Endothelial cell of hepatic sinusoid (primary cell): ENCODE results near the gene KAZN.

Experiments used
- in situ Hi-C: cut with HindIII; loops from 2 replicates; pipeline ENCODE4 v1.10.0; 2017; ENCODE audit warnings: low sequenced_read_pairs

The KAZN gene

GRCh38 chr1:14919289-14919688 is 320.8 kb downstream of the KAZN start:
- in situ Hi-C loops = no loop called here

GRCh38 chr1:14919751-14920150 is 321.3 kb downstream of the KAZN start:
- in situ Hi-C loops = no loop called here

DNA sequence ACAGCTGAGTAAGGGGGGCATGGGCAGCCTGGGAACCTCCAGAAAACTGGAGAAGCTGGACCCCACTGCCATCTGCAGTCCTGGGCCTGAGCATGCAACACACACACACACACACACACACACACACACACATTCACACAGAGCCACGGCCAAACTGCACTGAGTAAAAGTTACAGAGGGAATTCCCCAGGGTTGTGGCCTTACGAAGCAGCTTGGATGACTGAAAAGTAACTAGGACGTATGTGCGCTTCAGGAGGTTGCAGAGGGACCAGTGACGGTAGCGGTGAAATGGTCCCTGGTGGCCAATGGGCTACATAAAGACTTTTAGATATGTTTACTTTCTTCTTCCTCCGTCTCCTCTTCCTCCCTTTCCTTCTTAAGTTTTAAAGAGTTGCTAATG is 322.6 kb downstream of the KAZN start:
- in situ Hi-C loops = no loop called here

- in situ Hi-C loops = no loop called here
Measured at GRCh38 chr1:14922942-14923726, 324.6 kb downstream of the KAZN start.

DNA sequence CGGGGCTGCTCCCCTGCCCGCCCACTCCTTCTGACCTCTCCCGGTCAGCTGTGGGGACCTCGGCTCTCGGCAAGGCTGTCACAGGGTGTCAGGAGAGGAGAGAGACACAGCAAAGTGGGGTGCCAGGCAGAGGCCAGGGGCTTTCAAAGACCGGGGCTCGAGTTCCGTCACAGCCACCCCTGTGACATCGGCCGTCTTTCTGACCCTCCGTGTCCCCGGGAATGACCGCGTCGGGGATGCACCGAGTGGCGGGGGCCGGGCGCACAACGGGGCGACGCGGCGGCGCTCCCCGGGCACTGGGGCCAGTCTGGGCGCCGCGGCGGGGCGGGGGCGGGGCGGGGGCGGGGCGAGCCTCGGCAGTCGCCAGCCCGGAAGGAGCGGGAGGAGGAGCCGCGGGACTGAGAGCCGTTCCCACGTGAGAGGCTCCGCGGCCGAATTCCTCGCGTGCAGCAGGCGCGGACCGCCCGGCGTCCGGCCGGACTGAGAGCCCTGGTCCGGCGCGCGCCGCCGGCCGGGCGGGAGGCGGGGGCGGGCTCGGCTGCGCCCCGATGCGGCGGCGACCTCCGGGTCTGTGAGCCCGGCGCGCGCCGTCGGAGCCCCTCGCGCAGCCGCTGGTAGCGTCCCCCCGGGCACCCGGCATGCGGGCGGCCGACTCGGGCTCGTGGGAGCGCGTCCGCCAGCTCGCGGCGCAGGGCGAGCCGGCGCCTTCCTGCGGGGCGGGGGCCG is 325.4 kb downstream of the KAZN start:
- in situ Hi-C loops = no loop called here

- in situ Hi-C loops = no loop called here
Measured at GRCh38 chr1:14924455-14925331, 326.2 kb downstream of the KAZN start.

DNA sequence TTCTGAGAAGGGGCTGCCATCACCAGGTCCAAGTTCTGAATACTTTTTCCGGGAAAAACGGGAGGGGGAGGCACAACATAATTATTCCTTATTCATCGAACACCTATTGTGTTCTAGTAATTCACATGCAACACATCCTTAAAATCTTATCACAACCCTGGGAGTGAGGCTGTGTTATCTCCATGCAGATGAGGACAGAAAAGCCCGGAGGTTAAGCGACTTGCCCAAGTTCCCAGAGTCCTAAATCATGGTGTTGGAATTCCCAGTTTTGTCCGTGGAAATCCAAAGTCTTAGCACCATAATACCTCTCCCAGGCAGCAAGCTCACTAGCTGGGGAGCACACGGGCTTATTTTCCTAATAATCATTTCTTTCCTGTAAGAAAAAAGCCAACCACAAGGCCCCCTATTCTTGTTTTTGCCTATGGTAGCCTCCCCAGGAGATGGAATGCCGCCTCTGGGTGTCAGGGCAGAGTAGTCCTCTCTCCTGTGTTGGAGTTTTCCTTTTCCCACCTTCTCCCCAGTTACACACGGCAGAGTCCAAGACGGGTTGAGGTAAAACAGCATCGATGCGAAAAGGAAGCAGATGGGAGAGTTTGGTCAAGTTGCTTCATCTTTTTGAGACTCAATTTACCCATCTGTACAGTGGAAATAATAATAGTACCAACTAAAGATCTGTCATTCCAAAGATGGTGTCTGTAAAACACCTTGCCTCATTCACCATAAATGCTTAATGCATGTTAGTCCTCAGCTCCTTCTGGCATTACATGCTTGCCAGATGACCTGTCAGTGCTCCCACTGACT is 327.1 kb downstream of the KAZN start:
- in situ Hi-C loops = no loop called here

- in situ Hi-C loops = no loop called here
Measured at GRCh38 chr1:14926229-14926628, 327.7 kb downstream of the KAZN start.

GRCh38 chr1:14926818-14927575 is 328.5 kb downstream of the KAZN start:
- in situ Hi-C loops = no loop called here

DNA sequence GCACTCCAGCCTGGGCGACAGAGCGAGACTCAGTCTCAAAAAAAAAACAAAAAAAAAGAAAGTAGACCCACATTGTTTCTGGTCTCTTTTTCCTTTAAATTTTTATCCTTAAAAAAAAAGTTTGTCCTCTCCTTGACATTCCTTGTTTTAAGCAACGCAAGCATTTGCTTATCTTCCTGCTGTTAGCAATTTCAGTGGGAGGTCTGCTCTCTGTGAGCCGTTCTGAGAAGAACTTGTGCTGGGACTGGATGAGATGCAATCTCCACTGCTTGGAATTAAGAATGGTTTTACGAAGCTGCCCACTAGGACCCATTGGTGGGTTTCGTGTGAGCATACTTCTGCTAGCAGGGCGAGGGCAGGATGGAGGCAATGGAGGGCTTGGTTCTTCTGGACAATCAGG is 329.9 kb downstream of the KAZN start:
- in situ Hi-C loops = no loop called here

DNA sequence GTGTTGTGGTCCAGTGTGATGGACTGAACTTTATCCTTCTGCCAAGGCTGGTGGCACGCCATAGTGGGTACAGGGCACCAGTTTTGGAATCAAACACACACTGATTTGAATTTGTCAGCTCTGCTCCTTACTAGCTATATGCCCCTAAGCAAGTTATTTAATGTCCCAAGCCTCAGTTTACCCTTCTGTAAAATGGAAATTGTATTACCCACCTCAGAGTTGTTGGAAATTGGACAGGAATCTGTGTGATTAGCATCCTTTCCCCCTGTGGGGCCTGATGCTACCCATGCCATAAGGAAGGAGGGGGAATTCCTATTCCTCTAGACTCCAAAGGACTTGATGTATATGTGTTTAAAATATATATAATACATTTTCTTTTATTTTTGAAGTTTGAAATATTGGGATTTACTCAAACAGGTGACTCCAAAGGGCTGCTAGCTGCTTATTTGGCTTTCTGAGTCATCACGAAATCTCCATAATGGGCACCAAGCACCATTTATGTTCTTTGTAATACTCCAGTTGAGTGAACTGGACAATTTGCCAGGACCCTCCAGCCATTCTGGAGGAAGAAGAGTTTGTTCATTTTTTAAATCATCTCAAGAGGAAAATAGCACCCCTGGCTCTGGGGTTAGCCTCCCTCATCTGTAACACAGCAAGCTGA is 330.5 kb downstream of the KAZN start:
- in situ Hi-C loops = no loop called here

GRCh38 chr1:14929547-14930246 is 331.2 kb downstream of the KAZN start:
- in situ Hi-C loops = loop anchor here (5.0 kb wide), 1 partner anchor 38 kb away; no protein-coding TSS in a partner anchor

DNA sequence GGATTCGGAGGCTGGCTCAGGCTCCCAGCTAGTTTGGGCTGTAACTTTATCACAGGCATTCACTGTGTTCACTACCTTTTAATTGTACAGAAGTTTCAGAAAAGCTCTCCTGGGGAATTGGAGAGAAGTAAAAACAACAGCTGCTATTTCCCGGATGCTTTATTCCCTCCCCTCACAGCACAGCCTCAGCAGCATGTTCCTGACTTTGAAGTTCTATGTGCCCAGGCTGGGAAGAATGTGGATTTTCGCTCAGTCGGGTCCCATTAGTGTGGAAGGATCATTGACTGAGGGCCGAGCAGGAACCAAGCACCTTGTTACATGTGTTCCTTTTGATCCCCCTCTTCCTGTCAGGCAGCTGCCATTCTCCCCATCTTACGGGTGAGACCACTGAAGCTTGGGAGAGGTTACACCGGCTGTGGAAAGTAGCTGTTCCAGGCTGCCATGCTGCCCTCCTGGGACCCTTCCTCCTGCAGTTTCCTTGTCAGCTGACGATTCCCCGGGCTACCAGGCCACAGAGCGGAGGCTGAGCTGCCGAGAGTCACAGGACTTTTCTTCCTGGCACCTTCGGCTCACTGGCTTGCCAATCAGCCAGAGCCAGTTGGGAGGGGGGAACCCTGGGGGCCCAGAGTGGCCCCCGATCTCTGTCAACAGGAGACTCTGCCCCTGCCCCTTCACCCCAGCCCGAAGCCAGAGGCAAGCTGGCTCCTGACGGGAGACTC is 331.9 kb downstream of the KAZN start:
- in situ Hi-C loops = loop anchor here (5.0 kb wide), 1 partner anchor 37 kb away; no protein-coding TSS in a partner anchor

DNA sequence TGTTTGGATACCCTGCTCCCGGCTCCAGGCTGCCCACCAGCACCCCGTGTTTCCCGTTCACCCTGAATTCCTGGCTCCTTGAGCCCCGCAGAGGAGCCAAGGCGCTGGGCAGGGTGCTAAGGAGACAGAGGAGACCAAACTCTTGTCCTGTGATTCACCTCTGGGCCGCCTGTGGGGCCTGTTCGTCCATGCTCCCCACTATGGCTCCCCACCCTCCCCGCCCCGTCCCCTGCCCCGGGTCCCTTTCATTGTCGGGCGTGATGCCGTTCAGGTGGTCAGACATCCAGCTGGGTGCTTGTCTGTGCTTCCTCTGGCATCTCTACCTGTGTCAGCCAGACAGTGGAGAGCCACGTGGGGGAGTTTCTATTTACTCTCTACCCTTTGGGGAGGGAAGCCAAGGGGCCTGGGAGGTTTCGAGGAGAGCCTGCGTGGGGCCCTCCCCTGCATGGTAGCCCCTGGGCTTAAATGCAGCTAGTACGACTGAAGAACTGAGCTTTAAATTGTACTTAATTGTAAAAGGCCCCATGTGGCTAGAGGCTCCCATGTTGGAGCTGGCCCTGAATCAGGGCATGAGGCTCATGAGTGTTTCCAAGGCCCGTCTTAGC is 333.7 kb downstream of the KAZN start:
- in situ Hi-C loops = loop anchor here (5.0 kb wide), 1 partner anchor 35 kb away; no protein-coding TSS in a partner anchor

GRCh38 chr1:14934867-14935266 is 336.4 kb downstream of the KAZN start:
- in situ Hi-C loops = loop anchor here (5.0 kb wide), 1 partner anchor 32 kb away; no protein-coding TSS in a partner anchor

GRCh38 chr1:14936815-14937214 is 338.3 kb downstream of the KAZN start:
- in situ Hi-C loops = no loop called here

- in situ Hi-C loops = no loop called here
Measured at GRCh38 chr1:14937288-14937949, 338.9 kb downstream of the KAZN start.
